ENCODE measurements around the gene ADGRG3. TPM values are rescaled to one million over a fixed set of nuclear protein-coding genes. Genes with fewer than 3 reads are reported as not detected.
A peak's percentile ranks its signal among the peaks of the same experiment; 100 is the strongest.

Gene ADGRG3
- total RNA-seq, 1 donor = not detected

- DNase-seq (ENCODE audit: low read depth) = peak; percentile 22
- no peak within 1 kb of the TSS for H3K4me3 ChIP-seq (ENCODE audit: low read depth, low read length)
- TF ChIP-seq CTCF (IDR thresholded peaks at IDR 0.05; ENCODE audit: insufficient read depth, low read depth, low read length) = no peak
These were observed 26.9 kb downstream of the ADGRG3 start, which contains the start of gene DRC7 for GRCh38 chr16:57694725-57695679. Gene DRC7 (plus strand): TSS chr16:57694806. CDS start chr16:57697950, 3,144 bp downstream.

- H3K4me3 ChIP-seq (ENCODE audit: low read depth, low read length) = no peak overlapping the region
- no peak for TF ChIP-seq CTCF (IDR thresholded peaks at IDR 0.05; ENCODE audit: insufficient read depth, low read depth, low read length)
- no peak for DNase-seq (ENCODE audit: low read depth)
These were observed 27.6 kb downstream of the ADGRG3 start for GRCh38 chr16:57695680-57696069.

- no peak for TF ChIP-seq CTCF (IDR thresholded peaks at IDR 0.05; ENCODE audit: insufficient read depth, low read depth, low read length)
- DNase-seq (ENCODE audit: low read depth) = no peak
- no peak overlapping the region for H3K4me3 ChIP-seq (ENCODE audit: low read depth, low read length)
These were observed 28.1 kb downstream of the ADGRG3 start for GRCh38 chr16:57696240-57696639.

- TF ChIP-seq CTCF (IDR thresholded peaks at IDR 0.05; ENCODE audit: insufficient read depth, low read depth, low read length) = no peak
- DNase-seq (ENCODE audit: low read depth) = no peak
- no peak overlapping the region for H3K4me3 ChIP-seq (ENCODE audit: low read depth, low read length)
These were observed 29.9 kb downstream of the ADGRG3 start for GRCh38 chr16:57697896-57698537.

- TF ChIP-seq CTCF (IDR thresholded peaks at IDR 0.05; ENCODE audit: insufficient read depth, low read depth, low read length) = no peak
- DNase-seq (ENCODE audit: low read depth) = no peak
- no peak overlapping the region for H3K4me3 ChIP-seq (ENCODE audit: low read depth, low read length)
These were observed 30.8 kb downstream of the ADGRG3 start for GRCh38 chr16:57698812-57699405.

GRCh38 chr16:57699481-57699880 is 31.4 kb downstream of the ADGRG3 start:
- TF ChIP-seq CTCF (IDR thresholded peaks at IDR 0.05; ENCODE audit: insufficient read depth, low read depth, low read length) = no peak
- no peak overlapping the region for H3K4me3 ChIP-seq (ENCODE audit: low read depth, low read length)
- no peak for DNase-seq (ENCODE audit: low read depth)

Data from fibroblast of villous mesenchyme (primary cell).